ENCODE measurements around the gene CNBP.
"Not testable (repeated sequence)": the region's sequence is repeated elsewhere in the genome, so short reads cannot be mapped to it uniquely, and the experiment has no call there.

The CNBP gene

GRCh38 chr3:129185783-129186182 lies 2.1 kb upstream of the CNBP start:
- no peak for DNase-seq

GRCh38 chr3:129184784-129185542 lies 1.3 kb upstream of the CNBP start:
- DNase-seq: not testable (repeated sequence)

- DNase-seq: peak in 2 of 51 donors; percentile 36
These were observed 631 bp upstream of the CNBP start for GRCh38 chr3:129184396-129184657.

- DNase-seq: peak in 1 of 51 donors; percentile 15
These were observed 1.1 kb downstream of the CNBP start for GRCh38 chr3:129182390-129183185.

- no peak for DNase-seq
These were observed 1.9 kb downstream of the CNBP start for GRCh38 chr3:129181819-129182218.

- no peak for DNase-seq
These were observed 3.2 kb downstream of the CNBP start for GRCh38 chr3:129180461-129180860.

GRCh38 chr3:129176051-129176450 lies 7.6 kb downstream of the CNBP start:
- no peak for DNase-seq

GRCh38 chr3:129173725-129174124 lies 10.0 kb downstream of the CNBP start:
- DNase-seq: no peak

- DNase-seq: no peak
These were observed 10.5 kb downstream of the CNBP start for GRCh38 chr3:129173206-129173605.

GRCh38 chr3:129166579-129167332 lies 16.9 kb downstream of the CNBP start:
- DNase-seq: no peak

- not testable (repeated sequence) for DNase-seq
These were observed 18.1 kb downstream of the CNBP start for GRCh38 chr3:129165594-129165993.

GRCh38 chr3:129164500-129164899 lies 19.2 kb downstream of the CNBP start:
- DNase-seq: no peak

GRCh38 chr3:129162729-129163579 lies 20.7 kb downstream of the CNBP start:
- DNase-seq: no peak

- DNase-seq: no peak
These were observed 21.8 kb downstream of the CNBP start for GRCh38 chr3:129161860-129162271.

GRCh38 chr3:129160891-129161859 lies 22.5 kb downstream of the CNBP start, which contains the start of gene ISY1:
Gene ISY1, minus strand, starts transcription at chr3:129161063. Its CDS starts 88 bp downstream, at chr3:129160975.
- DNase-seq: peak; percentile 44 to 99 (median 83)

- DNase-seq: no peak
These were observed 38.9 kb downstream of the CNBP start for GRCh38 chr3:129144786-129145185.

GRCh38 chr3:129141011-129141410 lies 42.7 kb downstream of the CNBP start:
- DNase-seq: not testable (repeated sequence)

GRCh38 chr3:129139911-129140310 lies 43.8 kb downstream of the CNBP start:
- DNase-seq: no peak

- not testable (repeated sequence) for DNase-seq
These were observed 47.4 kb downstream of the CNBP start for GRCh38 chr3:129136275-129136674.
